AG20443 (cell line): ENCODE measurements around the gene SCAP.
"Not testable (repeated sequence)": the region's sequence is repeated elsewhere in the genome, so short reads cannot be mapped to it uniquely, and the experiment has no call there.

Experiments used
- DNase-seq: peaks from one replicate; pipeline ENCODE4 v3.0.0; 2012; ENCODE audit warnings: low spot score, mixed read lengths

The SCAP gene

GRCh38 chr3:47475570-47476329 is at the start of gene SCAP:
Gene SCAP (minus strand): TSS chr3:47475941. CDS start chr3:47442993, 32,948 bp downstream.
- DNase-seq = peak; percentile 97

DNA sequence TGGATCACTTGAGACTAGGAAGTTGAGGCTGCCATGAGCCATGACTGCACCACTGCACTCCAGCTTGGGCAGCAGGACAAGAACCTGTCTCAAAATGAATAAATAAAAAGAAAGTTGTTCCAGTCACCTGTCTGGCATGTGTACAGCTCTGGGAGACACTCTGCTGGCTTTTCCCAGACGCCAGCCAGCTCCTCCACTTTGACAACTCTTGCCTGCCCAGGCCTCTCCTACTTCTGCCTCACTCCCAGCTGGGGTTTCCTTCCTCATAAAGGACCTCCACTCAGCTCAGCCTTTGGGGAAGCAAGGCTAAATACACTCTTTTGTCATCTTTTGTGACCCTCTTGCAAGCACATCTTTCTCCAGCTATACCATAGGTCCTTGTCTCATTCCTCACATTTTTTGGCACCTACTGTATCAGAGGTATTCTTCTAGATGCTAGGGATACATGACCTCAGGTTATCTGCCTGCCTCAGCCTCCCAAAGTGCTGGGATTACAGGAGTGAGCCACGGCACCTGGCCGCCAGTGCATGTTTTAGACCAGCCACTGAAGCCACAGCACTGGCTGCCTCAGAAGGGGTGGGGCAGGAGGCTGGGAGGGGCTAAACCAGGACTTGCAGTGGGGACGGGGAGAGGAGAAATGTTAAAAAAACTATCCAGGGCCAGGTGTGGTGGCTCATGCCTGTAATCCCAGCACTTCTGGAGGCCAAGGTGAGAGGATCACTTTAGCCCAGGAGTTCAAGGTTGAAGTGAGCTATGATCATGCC is 47.8 kb upstream of the SCAP start:
- no peak for DNase-seq

DNA sequence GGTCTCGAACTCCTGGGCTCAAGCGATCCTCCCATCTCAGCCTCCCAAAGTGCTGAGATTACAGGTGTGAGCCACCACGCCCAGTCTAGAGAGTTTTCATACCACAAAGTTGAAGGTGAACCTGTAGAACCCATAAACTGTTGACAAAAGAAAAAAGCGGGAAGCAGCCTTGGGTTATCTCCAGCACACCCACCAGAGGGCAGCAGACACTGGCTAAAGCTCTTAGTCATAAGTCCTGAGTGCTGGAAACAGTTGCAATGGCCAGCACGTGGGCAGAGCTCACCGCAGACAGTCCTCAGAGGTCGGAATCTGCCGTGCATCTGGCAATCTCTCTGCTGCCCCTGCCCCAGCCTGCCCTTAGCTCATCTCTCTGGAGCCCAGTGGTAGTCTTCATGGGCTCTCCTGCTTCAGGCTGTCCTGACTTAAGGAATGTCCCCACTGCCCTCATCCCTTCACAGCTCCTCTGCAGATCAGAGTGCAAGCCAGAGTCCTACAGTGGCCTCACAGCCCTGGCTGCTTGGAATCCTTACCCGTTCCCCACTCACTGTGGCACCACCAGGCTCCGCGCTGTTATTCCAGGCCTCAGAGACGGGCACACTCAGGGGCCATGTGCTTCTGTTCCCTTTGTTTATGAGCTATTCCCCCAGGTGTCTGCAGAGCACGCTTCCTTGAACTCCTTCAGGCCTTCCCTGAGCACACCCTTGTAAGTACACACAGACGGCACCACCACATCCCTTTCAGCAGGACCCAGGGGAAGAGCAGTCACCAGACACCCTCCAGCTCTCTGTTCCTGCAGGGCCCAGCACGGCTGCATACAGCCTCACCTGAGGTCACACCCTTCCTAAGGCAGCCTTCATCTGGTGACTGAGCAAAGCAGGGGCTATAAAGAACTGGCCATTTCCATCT is 46.6 kb upstream of the SCAP start:
- peak; percentile 90 for DNase-seq

GRCh38 chr3:47520756-47521155 is 45.0 kb upstream of the SCAP start:
- no peak for DNase-seq

DNA sequence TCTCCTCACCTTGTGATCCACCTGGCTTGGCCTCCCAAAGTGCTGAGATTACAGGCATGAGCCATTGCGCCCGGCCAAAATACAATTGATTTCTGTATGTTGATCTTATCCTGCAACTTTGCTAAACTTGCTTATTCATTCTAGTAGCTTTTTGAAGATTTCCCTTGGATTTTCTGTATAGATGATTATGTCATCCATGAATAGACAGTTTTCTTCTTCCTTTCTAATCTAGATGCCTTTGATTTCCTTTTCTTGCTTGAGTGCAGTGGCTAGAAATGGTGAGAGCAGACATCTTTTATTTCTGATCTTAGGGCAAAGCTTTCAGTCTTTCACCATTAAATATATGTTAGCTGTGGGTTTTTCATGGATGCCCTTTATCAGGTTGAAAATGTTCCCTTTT is 42.2 kb upstream of the SCAP start:
- no peak for DNase-seq

DNA sequence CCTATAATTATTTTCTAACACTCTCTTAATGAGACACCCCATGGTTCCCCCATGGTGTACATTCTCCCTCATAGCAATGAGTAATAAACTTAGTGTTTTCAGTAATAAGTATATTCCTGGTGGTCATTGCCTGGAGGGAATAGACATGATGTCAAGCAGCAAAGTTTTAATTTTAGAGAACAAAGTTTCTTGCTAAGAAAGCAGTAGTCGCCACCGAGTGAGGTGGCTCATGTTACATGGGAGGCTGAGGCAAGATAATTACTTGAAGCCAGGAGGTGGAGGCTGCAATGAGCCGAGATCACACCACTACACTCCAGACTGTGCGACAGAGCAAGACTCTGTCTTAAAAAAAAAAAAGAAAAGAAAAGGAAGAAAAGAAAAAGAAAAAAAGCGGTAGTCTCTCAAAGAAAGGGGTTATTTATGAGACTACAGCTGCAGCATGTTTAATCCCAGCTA is 40.2 kb upstream of the SCAP start:
- DNase-seq = no peak

DNA sequence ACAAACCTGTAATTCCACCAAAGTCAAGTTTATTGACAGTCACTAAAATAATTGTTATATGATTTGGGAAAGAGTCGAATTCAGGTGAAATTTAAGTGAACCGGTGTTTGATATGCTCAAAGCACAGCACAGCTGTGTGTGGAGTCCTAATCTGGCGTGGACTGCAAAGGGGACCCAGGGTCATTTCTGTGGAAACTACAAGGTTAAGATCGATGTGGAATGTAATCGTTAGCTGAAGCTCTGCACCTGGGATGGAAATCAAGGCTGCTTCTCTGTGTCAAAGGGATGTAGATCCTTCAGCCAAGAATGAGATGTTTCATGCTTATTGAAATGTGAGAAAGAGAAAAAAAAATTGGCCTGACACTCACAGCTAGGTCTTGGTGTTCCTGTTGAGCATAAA is 39.4 kb upstream of the SCAP start:
- no peak for DNase-seq

DNA sequence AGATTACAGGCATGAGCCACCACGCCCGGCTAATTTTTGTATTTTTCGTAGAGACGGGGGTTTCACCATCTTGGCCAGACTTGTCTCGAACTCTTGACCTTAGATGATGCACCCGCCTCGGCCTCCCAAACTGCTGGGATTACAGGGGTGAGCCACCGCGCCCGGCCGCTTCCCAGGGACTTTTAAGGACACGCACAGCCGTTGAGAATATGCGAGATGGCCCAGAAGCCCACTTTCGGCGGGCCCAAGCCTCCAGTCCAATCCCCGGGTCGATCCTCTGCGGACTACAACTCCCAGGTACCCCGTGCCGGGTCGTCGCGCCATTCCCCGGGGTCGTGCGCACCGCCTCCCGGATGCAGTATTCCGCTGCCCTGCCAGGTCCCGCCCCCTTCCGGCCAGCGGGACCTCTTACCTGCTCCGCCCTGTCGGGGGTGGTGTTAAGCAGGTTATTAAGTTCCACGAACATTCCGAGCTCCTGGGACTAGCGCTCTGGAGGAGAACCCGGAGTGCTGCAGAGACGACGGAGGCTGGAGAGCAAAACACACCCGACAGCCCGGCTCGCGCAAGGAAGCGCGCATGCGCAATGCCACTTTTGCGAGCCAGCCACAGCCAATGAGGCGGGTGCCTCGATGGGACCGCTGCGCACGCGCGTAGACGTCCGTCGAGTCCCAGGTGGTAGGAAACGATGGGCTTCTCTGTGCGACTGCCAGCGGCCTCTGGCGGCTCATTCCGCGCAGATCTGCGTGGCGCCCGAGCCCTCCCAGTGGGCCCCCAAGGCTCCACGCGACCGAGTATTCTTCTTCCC is 37.6 kb upstream of the SCAP start, which contains the start of gene ELP6:
ELP6 (minus strand) TSS at position 588 of the 805 bp plus-strand sequence; CDS start at position 466, 122 bp downstream.
- DNase-seq = peak; percentile 99

- DNase-seq = peak; percentile 26
Observed at GRCh38 chr3:47512416-47513124, 36.8 kb upstream of the SCAP start.

DNA sequence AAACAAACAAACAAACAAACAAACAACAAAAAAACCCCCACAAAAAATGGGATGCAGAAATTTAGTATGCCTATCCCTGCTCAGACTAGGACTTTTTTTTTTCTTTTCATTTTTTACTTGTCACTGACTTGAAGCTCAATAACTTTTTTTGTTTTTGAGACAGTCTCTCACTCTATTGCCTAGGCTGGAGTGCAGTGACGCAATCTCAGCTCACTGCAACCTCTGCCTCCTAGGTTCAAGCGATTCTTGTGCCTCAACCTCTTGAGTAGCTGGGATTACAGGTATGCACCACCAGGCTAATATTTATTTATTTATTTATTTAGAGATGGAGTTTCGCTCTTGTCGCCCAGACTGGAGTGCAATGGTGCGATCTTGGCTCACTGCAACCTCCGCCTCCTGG is 29.5 kb upstream of the SCAP start:
- not testable (repeated sequence) for DNase-seq

- no peak for DNase-seq
Observed at GRCh38 chr3:47504113-47504512, 28.4 kb upstream of the SCAP start.

GRCh38 chr3:47503033-47503432 is 27.3 kb upstream of the SCAP start:
- no peak for DNase-seq

DNA sequence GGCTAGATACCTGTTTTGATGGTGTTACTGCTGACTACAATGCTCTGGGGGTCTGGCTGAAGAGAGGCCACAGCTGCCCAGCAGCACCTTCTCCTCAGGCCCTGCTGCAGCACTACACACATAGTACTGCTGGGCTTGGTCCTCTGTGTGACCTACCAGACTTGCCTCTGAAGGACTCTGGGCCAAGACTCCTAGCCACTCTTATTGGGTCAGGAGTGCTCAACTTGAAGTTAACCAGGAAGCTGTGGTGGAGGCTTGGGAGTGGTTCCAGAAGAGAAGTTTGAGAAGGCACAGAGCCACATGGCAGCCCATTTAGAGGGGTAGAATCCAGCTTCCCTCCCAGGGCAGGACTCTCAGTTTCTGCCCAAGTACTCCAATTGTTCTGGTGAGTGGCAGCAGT is 21.2 kb upstream of the SCAP start:
- no peak for DNase-seq

- DNase-seq = no peak
Observed at GRCh38 chr3:47495886-47496285, 20.1 kb upstream of the SCAP start.

- no peak for DNase-seq
Observed at GRCh38 chr3:47495111-47495510, 19.4 kb upstream of the SCAP start.

- no peak for DNase-seq
Observed at GRCh38 chr3:47491777-47492176, 16.0 kb upstream of the SCAP start.

DNA sequence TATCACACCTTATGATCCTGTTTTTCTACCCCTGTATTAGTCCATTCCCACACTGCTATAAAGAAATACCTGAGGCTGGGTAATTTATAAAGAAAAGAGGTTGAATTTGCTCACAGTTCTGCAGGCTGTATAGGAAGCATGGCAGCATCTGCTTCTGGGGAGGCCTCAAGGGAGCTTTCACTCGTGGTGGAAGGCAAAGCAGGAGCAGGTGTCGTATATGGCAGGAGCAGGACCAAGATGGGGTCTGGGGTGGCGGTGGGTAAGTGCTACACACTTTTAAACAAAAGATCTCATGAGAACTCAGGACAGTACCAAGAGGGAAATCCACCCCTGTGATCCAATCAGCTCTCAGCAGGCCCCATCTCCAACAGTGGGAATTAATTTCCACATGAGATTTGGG is 15.4 kb upstream of the SCAP start:
- no peak for DNase-seq

DNA sequence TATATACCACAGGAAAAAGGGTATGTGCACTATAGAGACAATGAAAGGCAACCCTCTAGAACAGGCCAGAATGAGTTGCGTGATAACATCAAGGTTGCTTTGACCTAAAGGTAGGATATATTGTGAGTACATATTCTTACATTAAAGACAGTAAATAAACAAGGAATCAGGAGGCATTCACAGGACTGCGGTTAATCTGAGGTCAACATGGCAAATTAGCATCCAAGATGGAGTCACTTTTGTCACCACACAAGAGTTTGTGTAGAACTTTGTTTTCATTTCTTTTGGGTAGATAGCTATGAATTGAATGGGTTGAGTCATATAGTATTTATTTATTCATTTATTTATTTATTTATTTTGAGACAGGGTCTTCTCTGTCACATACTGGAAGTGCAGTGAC is 11.5 kb upstream of the SCAP start:
- no peak for DNase-seq

GRCh38 chr3:47485812-47486211 is 10.1 kb upstream of the SCAP start:
- no peak for DNase-seq

DNA sequence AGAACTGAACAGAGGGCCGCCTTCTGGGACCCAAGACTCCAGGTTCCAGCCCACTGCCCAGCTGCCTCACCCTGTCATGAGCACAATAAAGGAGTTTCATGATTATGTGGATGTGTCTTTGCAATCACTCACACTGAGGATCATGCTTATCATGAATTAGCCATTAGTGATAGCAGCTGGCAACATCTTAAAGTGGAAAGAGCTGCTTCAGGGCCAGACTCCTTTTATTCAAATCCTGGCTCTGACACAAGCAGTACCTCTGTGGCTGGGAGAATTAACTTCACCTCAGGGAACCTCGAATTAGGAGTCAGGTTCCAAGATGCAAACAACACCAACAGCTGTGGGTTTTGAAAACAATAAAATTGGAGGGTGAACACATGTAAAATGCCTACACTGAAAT is 6.6 kb upstream of the SCAP start:
- DNase-seq = no peak

DNA sequence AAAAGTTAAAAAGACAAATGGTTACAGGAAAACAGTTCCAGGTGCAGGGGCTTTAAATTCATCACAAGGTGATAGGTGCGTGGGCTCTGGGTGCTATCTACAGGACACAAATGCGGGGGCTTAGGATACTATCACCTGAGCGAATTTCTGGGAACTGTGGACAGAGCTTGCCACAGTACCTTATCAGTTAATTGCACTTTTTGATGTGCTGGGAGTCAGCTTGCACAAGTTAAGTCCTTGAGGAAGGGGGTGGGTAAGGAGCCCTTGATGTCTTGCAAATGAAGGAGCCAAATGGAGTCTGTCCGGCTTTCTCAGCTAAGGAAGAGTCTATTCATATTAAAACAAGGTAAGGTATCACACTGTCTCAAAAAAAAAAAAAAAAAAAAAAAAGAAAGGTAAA is 6.0 kb upstream of the SCAP start:
- not testable (repeated sequence) for DNase-seq
